PC-9 (cell line): Measurements from ENCODE around the gene PIAS2. TPM values are rescaled to one million over a fixed set of nuclear protein-coding genes. Genes with fewer than 3 reads are reported as not detected.

Source experiments
- BruUV-seq: library from RNA; stranded (reverse); fragments of 400-500 nt; replicated peaks from 2 replicates; lab custom pipeline; 2021; lab: Mats Ljungman, UMichigan
- CTCF ChIA-PET: fragments of 300-600 bp; sonication (Branson Sonifier 250); formaldehyde crosslinking; loops from one replicate; lab custom pipeline; 2022; ENCODE audit warnings: antibody characterized with exemption; lab: Charles Lee
- POLR2A ChIA-PET: fragments of 300-600 bp; sonication (Branson Sonifier 250); formaldehyde crosslinking; loops from one replicate; lab custom pipeline; 2022; ENCODE audit warnings: antibody characterized with exemption; ENCODE audit not compliant: unreplicated experiment; lab: Charles Lee
- DNase-seq, 2 experiments: peaks; one replicate each; pipeline versions ENCODE4 v3.0.0 to v3.0.0-alpha.2; 2015 to 2022; ENCODE audit warnings: mixed read lengths in 1 of 2
- H2AFZ ChIP-seq: fragments of 200-600 bp; sonication (generic); 2 replicates; pipeline ENCODE4 v1.8.1; 2017; ENCODE audit warnings: antibody characterized with exemption
- H3F3A ChIP-seq: fragments of 200-600 bp; sonication (generic); 2 replicates; pipeline ENCODE4 v1.8.1; 2017; ENCODE audit warnings: antibody characterized with exemption, mild to moderate bottlenecking, low read depth; ENCODE audit not compliant: insufficient read depth
- H3K27ac ChIP-seq: fragments of 200-600 bp; sonication (generic); 2 replicates; pipeline ENCODE4 v1.6.1; 2016; ENCODE audit warnings: mixed run types
- H3K27me3 ChIP-seq: fragments of 200-600 bp; sonication (generic); 2 replicates; pipeline ENCODE4 v1.6.1; 2016; ENCODE audit warnings: low read depth, mixed run types; ENCODE audit not compliant: insufficient read depth
- H3K36me3 ChIP-seq: fragments of 200-600 bp; sonication (generic); 2 replicates; pipeline ENCODE4 v1.6.1; 2016; ENCODE audit warnings: low read depth, mixed run types
- H3K4me1 ChIP-seq: fragments of 200-600 bp; sonication (generic); replicated peaks from 2 replicates; pipeline ENCODE4 v1.6.1; 2016; ENCODE audit warnings: mixed run types; ENCODE audit not compliant: insufficient read depth
- H3K4me2 ChIP-seq: fragments of 200-600 bp; sonication (generic); 2 replicates; pipeline ENCODE4 v1.6.1; 2017; ENCODE audit warnings: mixed run types
- H3K4me3 ChIP-seq: fragments of 200-600 bp; sonication (generic); 2 replicates; pipeline ENCODE4 v1.6.1; 2016; ENCODE audit warnings: mixed run types
- H3K79me2 ChIP-seq: fragments of 200-600 bp; sonication (generic); 2 replicates; pipeline ENCODE4 v1.6.1; 2017; ENCODE audit warnings: low read depth, mixed run types
- H3K9me2 ChIP-seq: fragments of 200-600 bp; sonication (generic); 2 replicates; pipeline ENCODE4 v1.8.1; 2017; ENCODE audit warnings: mild to moderate bottlenecking; ENCODE audit not compliant: insufficient read depth
- H3K9me3 ChIP-seq: fragments of 200-600 bp; sonication (generic); 2 replicates; pipeline ENCODE4 v1.8.1; 2016; ENCODE audit warnings: low read depth; ENCODE audit not compliant: insufficient read depth
- H4K20me1 ChIP-seq: fragments of 200-600 bp; sonication (generic); 2 replicates; pipeline ENCODE4 v1.8.1; 2017; ENCODE audit not compliant: insufficient read depth
- CTCF ChIP-seq: fragments of 200-600 bp; sonication (generic); conservative IDR thresholded peaks from 2 replicates; pipeline ENCODE4 v1.6.1; 2017; ENCODE audit warnings: mixed run types, antibody characterized with exemption, mild to moderate bottlenecking, moderate library complexity
- EZH2 ChIP-seq: fragments of 200-600 bp; sonication (generic); IDR thresholded peaks from 2 replicates; pipeline ENCODE4 v1.8.0; 2017; ENCODE audit warnings: antibody characterized with exemption, low read depth
- intact Hi-C: fragments of 100-400 bp; cut with micrococcal nuclease; formaldehyde crosslinking; loops from one replicate; pipeline ENCODE4 v1.10.0; 2022; ENCODE audit not compliant: unreplicated experiment
- total RNA-seq: library from RNA; stranded (reverse); gene quantifications from 2 replicates; pipeline ENCODE4 v1.2.3, GENCODE V29; 2021

PIAS2 gene
- total RNA-seq, 1 experiment from 2014 or later: 17.5 TPM

DNA sequence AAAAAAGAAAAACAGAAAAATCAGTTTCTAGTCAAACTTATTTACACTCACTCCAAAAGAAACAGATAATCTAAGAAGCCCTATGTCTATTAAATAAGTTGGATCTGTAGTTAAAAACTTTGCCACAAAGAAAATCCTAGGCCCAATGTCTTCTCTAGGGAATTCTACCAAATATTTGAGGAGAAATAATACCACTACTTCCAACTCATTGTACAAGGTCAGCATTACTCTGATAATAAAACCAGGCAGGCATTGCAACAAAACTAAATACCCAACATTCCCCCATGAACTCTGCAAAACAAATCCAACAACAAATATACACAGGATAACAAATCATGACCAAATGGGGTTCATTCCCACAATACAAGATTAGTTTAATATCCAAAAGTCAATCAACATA lies 86.7 kb downstream of the PIAS2 start:
- H3F3A ChIP-seq: no peaks in the 10 kb centered on the region
- H3K4me2 ChIP-seq: no peak overlapping the region
- no peaks in the 10 kb centered on the region for H3K9me2 ChIP-seq
- no peak overlapping the region for H3K27ac ChIP-seq
- no peaks in the 10 kb centered on the region for H3K9me3 ChIP-seq
- H3K4me1 ChIP-seq: no peaks in the 10 kb centered on the region
- intact Hi-C loops: no loop called here
- ChIA-PET CTCF (no interaction called here), POLR2A (interaction anchor here (0.6 kb wide), 1 partner anchor 678 kb away, joined by 10 read pairs; no protein-coding TSS in a partner anchor)
- H2AFZ ChIP-seq: no peak overlapping the region
- H4K20me1 ChIP-seq: no peaks in the 10 kb centered on the region
- H3K27me3 ChIP-seq: no peaks in the 10 kb centered on the region
- no peaks in the 10 kb centered on the region for H3K79me2 ChIP-seq
- no TSS peak for BruUV-seq
- H3K36me3 ChIP-seq: no peaks in the 10 kb centered on the region; the same call in none of the 2 replicates
- TF ChIP-seq CTCF (no peak), EZH2 (no peak)
- no peak for DNase-seq
- H3K4me3 ChIP-seq: no peak overlapping the region

DNA sequence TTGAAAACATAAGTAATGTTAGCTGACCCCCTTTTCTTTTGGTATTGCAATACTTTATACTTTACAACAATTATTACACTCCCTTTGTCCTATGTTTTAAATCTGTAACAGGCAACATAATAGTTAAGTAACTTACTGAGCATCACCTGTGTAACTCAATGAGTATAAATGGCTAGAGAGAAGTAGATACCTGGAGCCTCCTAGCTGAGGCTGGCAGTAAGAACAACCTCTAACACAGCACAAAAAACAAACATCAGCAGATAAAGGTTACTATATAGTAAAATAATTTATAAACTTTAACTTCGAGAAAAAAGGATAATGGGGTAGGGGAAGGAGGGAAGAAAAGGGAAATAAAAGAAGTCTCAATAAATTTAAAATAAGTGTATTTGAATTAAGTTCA lies 87.4 kb downstream of the PIAS2 start:
- Histone ChIP-seq H3K4me3 (no peak overlapping the region), H3K9me3 (no peaks in the 10 kb centered on the region), H3K9me2 (no peaks in the 10 kb centered on the region), H3K79me2 (no peaks in the 10 kb centered on the region), H3K4me1 (no peaks in the 10 kb centered on the region), H3K4me2 (no peak overlapping the region), H4K20me1 (no peaks in the 10 kb centered on the region), H3K27me3 (no peaks in the 10 kb centered on the region), H3K36me3 (no peaks in the 10 kb centered on the region; the same call in none of the 2 replicates), H3F3A (no peaks in the 10 kb centered on the region), H2AFZ (no peak overlapping the region), H3K27ac (no peak overlapping the region)
- no peak for TF ChIP-seq EZH2
- no peak for TF ChIP-seq CTCF
- BruUV-seq: no TSS peak
- ChIA-PET CTCF (no interaction called here), POLR2A (interaction anchor here (0.6 kb wide), 1 partner anchor 678 kb away, joined by 10 read pairs; no protein-coding TSS in a partner anchor)
- DNase-seq: no peak
- intact Hi-C loops: no loop called here

- H3F3A ChIP-seq: no peaks in the 10 kb centered on the region
- H2AFZ ChIP-seq: no peak overlapping the region
- no peaks in the 10 kb centered on the region for H3K79me2 ChIP-seq
- no peaks in the 10 kb centered on the region for H3K9me2 ChIP-seq
- ChIA-PET POLR2A (no interaction called here), CTCF (interaction anchor here (0.6 kb wide), 1 partner anchor 389 kb away, joined by 10 read pairs; no protein-coding TSS in a partner anchor)
- H3K9me3 ChIP-seq: no peaks in the 10 kb centered on the region
- H4K20me1 ChIP-seq: no peaks in the 10 kb centered on the region
- no peak overlapping the region for H3K4me2 ChIP-seq
- no peak overlapping the region for H3K27ac ChIP-seq
- intact Hi-C loops: no loop called here
- no peak overlapping the region for H3K4me3 ChIP-seq
- no peaks in the 10 kb centered on the region; the same call in none of the 2 replicates for H3K36me3 ChIP-seq
- H3K4me1 ChIP-seq: no peaks in the 10 kb centered on the region
- DNase-seq: no peak
- no TSS peak for BruUV-seq
- no peak for TF ChIP-seq EZH2
- no peak for TF ChIP-seq CTCF
- no peaks in the 10 kb centered on the region for H3K27me3 ChIP-seq
Observed at GRCh38 chr18:46829531-46829930, 87.8 kb downstream of the PIAS2 start.
